Progenitor cell of endocrine pancreas (in vitro differentiated cells): ENCODE results near the gene PIGBOS1. TPM values are rescaled to one million over a fixed set of nuclear protein-coding genes. Genes with fewer than 3 reads are reported as not detected.

Source experiments
- DNase-seq: peaks from one replicate; pipeline ENCODE4 v3.0.0; 2021; ENCODE audit warnings: low spot score; ENCODE audit not compliant: unreplicated experiment
- H3K27ac Mint-ChIP-seq: 2 replicates; pipeline ENCODE4 v1.8.0; 2021; ENCODE audit warnings: mild to moderate bottlenecking, moderate library complexity, mixed read lengths
- H3K27me3 Mint-ChIP-seq: 2 replicates; pipeline ENCODE4 v1.8.0; 2021; ENCODE audit warnings: mixed read lengths
- H3K36me3 Mint-ChIP-seq: 2 replicates; pipeline ENCODE4 v1.8.0; 2022; ENCODE audit warnings: mixed read lengths; ENCODE audit not compliant: insufficient read depth
- H3K4me1 Mint-ChIP-seq: 2 replicates; pipeline ENCODE4 v1.8.0; 2021; ENCODE audit warnings: low read depth, mixed read lengths
- H3K4me3 Mint-ChIP-seq: 2 replicates; pipeline ENCODE4 v1.8.0; 2021; ENCODE audit warnings: low read depth, mild to moderate bottlenecking, moderate library complexity, mixed read lengths
- H3K9me3 Mint-ChIP-seq: 2 replicates; pipeline ENCODE4 v1.8.0; 2021; ENCODE audit warnings: low read depth, mixed read lengths
- CTCF ChIP-seq: fragments of 200-600 bp; sonication (generic); IDR thresholded peaks from one replicate; pipeline ENCODE4 v1.5.0; 2021; ENCODE audit warnings: antibody characterized with exemption, mild to moderate bottlenecking; ENCODE audit not compliant: unreplicated experiment
- total RNA-seq: library from RNA; stranded (reverse); gene quantifications from 2 replicates; pipeline ENCODE4 v1.2.1, GENCODE V29; 2021

The PIGBOS1 gene
- total RNA-seq, 1 donor from 2014 or later, result 13.6 TPM

- H3K27ac Mint-ChIP-seq, result peak overlapping the region; percentile 69
- H3K4me3 Mint-ChIP-seq, result no peak overlapping the region
- H3K27me3 Mint-ChIP-seq, result no peaks in the 10 kb centered on the region
- H3K4me1 Mint-ChIP-seq, result peaks cover 3% of the 10 kb centered on the region
- no peak for DNase-seq
- no peaks in the 10 kb centered on the region for H3K9me3 Mint-ChIP-seq
- peaks cover 12% of the 10 kb centered on the region for H3K36me3 Mint-ChIP-seq
- no peak for TF ChIP-seq CTCF
These were observed 39.5 kb upstream of the PIGBOS1 start for GRCh38 chr15:55358471-55358870.

- Mint-ChIP-seq H3K27me3 (no peaks in the 10 kb centered on the region), H3K9me3 (no peaks in the 10 kb centered on the region), H3K36me3 (peaks cover 12% of the 10 kb centered on the region), H3K4me1 (peaks cover 3% of the 10 kb centered on the region), H3K27ac (no peak overlapping the region), H3K4me3 (no peak overlapping the region)
- no peak for DNase-seq
- TF ChIP-seq CTCF, result no peak
These were observed 38.9 kb upstream of the PIGBOS1 start for GRCh38 chr15:55357774-55358173.

GRCh38 chr15:55356985-55357585 lies 38.2 kb upstream of the PIGBOS1 start:
- no peak for DNase-seq
- H3K27me3 Mint-ChIP-seq, result no peaks in the 10 kb centered on the region
- H3K4me3 Mint-ChIP-seq, result no peak overlapping the region
- no peak for TF ChIP-seq CTCF
- no peaks in the 10 kb centered on the region for H3K9me3 Mint-ChIP-seq
- no peak overlapping the region for H3K27ac Mint-ChIP-seq
- H3K4me1 Mint-ChIP-seq, result peaks cover 3% of the 10 kb centered on the region
- peaks cover 10% of the 10 kb centered on the region for H3K36me3 Mint-ChIP-seq

GRCh38 chr15:55353025-55353424 lies 34.1 kb upstream of the PIGBOS1 start:
- H3K27ac Mint-ChIP-seq, result no peak overlapping the region
- no peak for DNase-seq
- peaks cover 17% of the 10 kb centered on the region for H3K36me3 Mint-ChIP-seq
- no peaks in the 10 kb centered on the region for H3K27me3 Mint-ChIP-seq
- TF ChIP-seq CTCF, result no peak
- no peaks in the 10 kb centered on the region for H3K4me1 Mint-ChIP-seq
- H3K9me3 Mint-ChIP-seq, result peaks cover 3% of the 10 kb centered on the region
- H3K4me3 Mint-ChIP-seq, result no peak overlapping the region

DNA sequence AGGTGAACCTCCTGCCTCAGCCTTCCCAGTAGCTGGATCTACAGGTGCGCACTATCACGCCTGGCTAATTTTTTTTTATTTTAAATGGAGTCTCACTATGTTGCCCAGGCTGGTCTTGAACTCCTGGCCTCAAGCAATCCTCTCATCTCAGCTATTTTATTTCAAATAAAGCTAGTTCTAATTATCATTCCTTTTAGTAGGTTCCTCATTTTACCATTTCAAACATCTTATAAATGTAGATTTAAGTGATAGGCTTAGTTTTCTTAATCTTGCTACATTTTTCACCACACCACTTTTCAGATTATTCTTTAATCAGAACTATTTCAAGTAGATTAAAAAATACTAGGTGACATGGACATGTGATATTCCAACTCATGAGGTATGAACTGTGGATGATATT lies 30.4 kb upstream of the PIGBOS1 start:
- Mint-ChIP-seq H3K9me3 (peaks cover 3% of the 10 kb centered on the region), H3K27me3 (no peaks in the 10 kb centered on the region), H3K36me3 (peaks cover 13% of the 10 kb centered on the region), H3K4me3 (no peak overlapping the region), H3K4me1 (no peaks in the 10 kb centered on the region), H3K27ac (no peak overlapping the region)
- no peak for TF ChIP-seq CTCF
- no peak for DNase-seq
